GM12878 (cell line): ENCODE data around the gene SMARCC1. TPM values are rescaled to one million over a fixed set of nuclear protein-coding genes. Genes with fewer than 3 reads are reported as not detected.

Experiments used
- ATAC-seq: fragments of 200-7000 bp; cut with Tn5 transposase; 3 replicates; pipeline ENCODE4 v1.9.1; 2020; ENCODE audit warnings: mild to moderate bottlenecking, moderate library complexity
- BruUV-seq: library from RNA; stranded (reverse); fragments of 400-500 nt; replicated peaks from 2 replicates; lab custom pipeline; 2021; lab: Mats Ljungman, UMichigan
- CTCF ChIA-PET: fragments of 300-600 bp; sonication (Branson Sonifier 250); formaldehyde crosslinking; extraction: SDS; loops from one replicate; lab custom pipeline; 2021; ENCODE audit warnings: inconsistent platforms; lab: Yijun Ruan, JAX
- POLR2A ChIA-PET: fragments of 350-600 bp; formaldehyde crosslinking; extraction: SDS; loops from one replicate; lab custom pipeline; 2021; ENCODE audit warnings: inconsistent platforms; lab: Charles Lee
- RAD21 ChIA-PET: fragments of 300-600 bp; sonication (Branson Sonifier 250); formaldehyde crosslinking; loops from one replicate; lab custom pipeline; 2023; ENCODE audit warnings: antibody characterized with exemption; ENCODE audit not compliant: unreplicated experiment; lab: Charles Lee
- SMC1A ChIA-PET: fragments of 300-600 bp; sonication (Branson Sonifier 250); formaldehyde crosslinking; loops from one replicate; lab custom pipeline; 2023; ENCODE audit not compliant: unreplicated experiment, uncharacterized antibody; lab: Charles Lee
- DNase-seq: peaks from one replicate; pipeline ENCODE4 v3.0.0-alpha.2; 2011; ENCODE audit warnings: low read depth, low spot score
- FAIRE-seq: peaks from 3 replicates; lab custom pipeline; 2011; peaks lifted over from hg19 to GRCh38; lab: Jason Lieb, UNC
- H2AFZ ChIP-seq: 2 replicates; pipeline ENCODE4 v1.6.0; 2011; ENCODE audit warnings: low read depth, low read length, control low read depth; ENCODE audit not compliant: control insufficient read depth
- H3K27ac ChIP-seq: 2 replicates; pipeline ENCODE4 v1.5.1; 2011; ENCODE audit warnings: control low read depth; ENCODE audit not compliant: control insufficient read depth, insufficient read depth
- H3K27me3 ChIP-seq, 2 experiments: replicated peaks in 1 of 2; 2 replicates each; pipeline versions ENCODE4 v1.6.0 to v1.6.1; 2011; ENCODE audit warnings: low read length in 1 of 2; ENCODE audit not compliant: control insufficient read depth in 2 of 2, insufficient read depth in 2 of 2
- H3K36me3 ChIP-seq, 2 experiments: 2 replicates each; pipeline ENCODE4 v1.5.1; 2011; ENCODE audit warnings: low read length in 1 of 2; ENCODE audit not compliant: control insufficient read depth in 2 of 2, insufficient read depth in 2 of 2
- H3K4me1 ChIP-seq: 2 replicates; pipeline ENCODE4 v1.6.1; 2011; ENCODE audit warnings: mild to moderate bottlenecking, low read length, moderate library complexity, mixed read lengths; ENCODE audit not compliant: control insufficient read depth, insufficient read depth
- H3K4me2 ChIP-seq: 2 replicates; pipeline ENCODE4 v1.6.0; 2011; ENCODE audit warnings: control low read depth; ENCODE audit not compliant: control insufficient read depth, insufficient read depth
- H3K4me3 ChIP-seq: fragments of 200-600 bp; sonication (generic); 2 replicates; pipeline ENCODE4 v1.5.1; 2016
- H3K79me2 ChIP-seq: 2 replicates; pipeline ENCODE4 v1.6.0; 2011; ENCODE audit warnings: low read length; ENCODE audit not compliant: control insufficient read depth, insufficient read depth
- H3K9ac ChIP-seq: 2 replicates; pipeline ENCODE4 v1.8.0; 2011; ENCODE audit warnings: low read length, control low read depth, mixed read lengths; ENCODE audit not compliant: control insufficient read depth, insufficient read depth
- H3K9me3 ChIP-seq: replicated peaks from 3 replicates; pipeline ENCODE4 v1.5.1; 2011; ENCODE audit warnings: mild to moderate bottlenecking, low read length; ENCODE audit not compliant: control insufficient read depth, insufficient read depth
- H4K20me1 ChIP-seq: 2 replicates; pipeline ENCODE4 v1.6.0; 2011; ENCODE audit not compliant: control insufficient read depth, insufficient read depth
- CEBPZ ChIP-seq: fragments of 150-350 bp; IDR thresholded peaks from 2 replicates; pipeline ENCODE4 v1.6.1; 2016; ENCODE audit warnings: low read depth, low read length
- E2F4 ChIP-seq: IDR thresholded peaks from 2 replicates; pipeline ENCODE4 v1.6.1; 2012; ENCODE audit warnings: low read depth, low read length, improper control_type of control experiment
- GABPA ChIP-seq: IDR thresholded peaks from 2 replicates; pipeline ENCODE4 v1.6.1; 2014; ENCODE audit warnings: antibody characterized with exemption, low read depth, mild to moderate bottlenecking, inconsistent platforms
- IKZF2 ChIP-seq, 2 experiments: fragments of 450-650 bp; IDR thresholded peaks; 2 replicates each; pipeline ENCODE4 v1.6.1; 2017; ENCODE audit warnings: mild to moderate bottlenecking in 2 of 2, moderate library complexity in 2 of 2
- JUNB ChIP-seq: IDR thresholded peaks from 2 replicates; pipeline ENCODE4 v1.6.1; 2016; ENCODE audit warnings: antibody characterized with exemption, mild to moderate bottlenecking
- JUND ChIP-seq: IDR thresholded peaks from 2 replicates; pipeline ENCODE4 v1.6.1; 2012; ENCODE audit warnings: low read depth, mild to moderate bottlenecking, low read length, improper control_type of control experiment, moderate library complexity
- MLLT1 ChIP-seq: fragments of 450-650 bp; IDR thresholded peaks from 2 replicates; pipeline ENCODE4 v1.6.1; 2016; ENCODE audit warnings: mild to moderate bottlenecking
- NFIC ChIP-seq: IDR thresholded peaks from 2 replicates; pipeline ENCODE4 v1.6.1; 2012; ENCODE audit warnings: low read depth, mild to moderate bottlenecking, inconsistent platforms, low read length, moderate library complexity
- RAD21 ChIP-seq: IDR thresholded peaks from 2 replicates; pipeline ENCODE4 v1.6.1; 2011; ENCODE audit warnings: mild to moderate bottlenecking, low read depth, low read length, moderate library complexity; ENCODE audit not compliant: insufficient read depth
- SIX5 ChIP-seq: IDR thresholded peaks from 2 replicates; pipeline ENCODE4 v1.6.1; 2011; ENCODE audit warnings: mild to moderate bottlenecking, low read depth, low read length, moderate library complexity; ENCODE audit not compliant: severe bottlenecking
- WGBS: methylation state at CpG from one replicate; pipeline ENCODE4 v1.1.6; 2016; ENCODE audit warnings: low lambda C conversion rate; ENCODE audit not compliant: insufficient replicate concordance, insufficient coverage; ENCODE audit errors: missing lambda C conversion rate; 5-methylcytosine and 5-hydroxymethylcytosine counted together
- in situ Hi-C: fragments of 300-500 bp; cut with MboI; formaldehyde crosslinking; loops from 9 replicates; pipeline ENCODE4 v1.14.3; 2018; ENCODE audit warnings: mixed read lengths
- intact Hi-C: fragments of 100-400 bp; cut with micrococcal nuclease; formaldehyde crosslinking; loops from one replicate; pipeline ENCODE4 v1.14.2; 2022; ENCODE audit not compliant: unreplicated experiment
- polyA plus RNA-seq, 11 experiments: library from polyadenylated mRNA; depleted of rRNA in 4 of 11; unstranded in 6 of 11; stranded (reverse) in 5 of 11; fragments of >200 nt; fragmentation: Nextera tagmentation in 4 of 11; fragmentation: Illumina TruSeq in 1 of 11; extraction: Ambion mirVana in 4 of 11; extraction: Trizol in 1 of 11; gene quantifications; 1 replicate in 1 of 11; 2 replicates in 10 of 11; pipeline versions ENCODE4 v1.2.1 to v1.2.3, GENCODE V29; 2011 to 2016; ENCODE audit warnings: inconsistent platforms in 2 of 11, missing spikeins in 2 of 11, low read depth in 1 of 11
- total RNA-seq, 4 experiments: library from RNA; depleted of rRNA in 3 of 4; stranded (reverse); fragments of >200 nt in 3 of 4; fragmentation: Illumina TruSeq in 1 of 4; extraction: Trizol in 1 of 4; gene quantifications; 2 replicates each; pipeline versions ENCODE4 v1.2.1 to v1.2.3, GENCODE V29; 2013 to 2021

SMARCC1 gene
- total and polyA plus RNA-seq, 10 of the 15 experiments (the other 5 are each of a cell fraction or from before 2014, with no cell fraction given): 26.6 to 147 (median 57.1) TPM

- no peak for TF ChIP-seq MLLT1
- TF ChIP-seq NFIC: no peak
- TF ChIP-seq RAD21: no peak
- no peak for TF ChIP-seq CEBPZ
- no peak for TF ChIP-seq JUND
- no peak for TF ChIP-seq E2F4
- TF ChIP-seq GABPA: no peak
- no peak for TF ChIP-seq IKZF2 (IDR thresholded peaks at IDR 0.05)
- TF ChIP-seq SIX5: no peak
- TF ChIP-seq JUNB: no peak
- POLR2A ChIA-PET: interaction anchor here (0.8 kb wide), 1 partner anchor 24 kb away, joined by 3 read pairs; no protein-coding TSS in a partner anchor
Measured at GRCh38 chr3:47629770-47630169, 151.9 kb downstream of the SMARCC1 start.

More at GRCh38 chr3:47629770-47630169, 151.9 kb downstream of the SMARCC1 start:
- SMC1A ChIA-PET: no interaction called here
- Histone ChIP-seq H3K27ac (no peak overlapping the region), H4K20me1 (no peaks in the 10 kb centered on the region), H3K9me3 (no peaks in the 10 kb centered on the region), H3K79me2 (no peaks in the 10 kb centered on the region), H3K4me3 (no peak overlapping the region), H3K4me1 (no peaks in the 10 kb centered on the region), H3K4me2 (no peak overlapping the region), H3K9ac (no peak overlapping the region), H2AFZ (no peak overlapping the region), H3K36me3 (peaks cover 8 to 40% of the 10 kb centered on the region in 2 experiments), H3K27me3 (no peaks in the 10 kb centered on the region)
- CTCF ChIA-PET: interaction anchor here (0.6 to 2.2 kb wide), 3 partner anchors 8 to 562 kb away, joined by 3 to 5 read pairs (median 3); no protein-coding TSS in a partner anchor
- in situ Hi-C loops (no loop called here), intact Hi-C loops (loop anchor here (5.0 kb wide), 1 partner anchor 48 kb away; no protein-coding TSS in a partner anchor)
- 100% methylated on average over 6 of the region's 6 CpGs for WGBS
- DNase-seq: no peak
- RAD21 ChIA-PET: no interaction called here
- no TSS peak for BruUV-seq
- ATAC-seq: no peak
- FAIRE-seq: no peak
